Activated T-cell treated with anti-CD3 and anti-CD28 coated beads, Interleukin-2, amount 50 U/mL, for 72 hours (primary cell): ENCODE data around the gene B3GALT6. TPM values are rescaled to one million over a fixed set of nuclear protein-coding genes. Genes with fewer than 3 reads are reported as not detected.

Experiments
- ATAC-seq, 2 donors: fragments of 150-1000 bp; cut with Tn5 transposase; replicated peaks in 1 of 2; 2 replicates each; pipeline ENCODE4 v1.10.0; 2021; ENCODE audit warnings: moderate library complexity in 2 of 2, mild to moderate bottlenecking in 1 of 2
- DNase-seq, 2 donors: peaks; one replicate each; pipeline ENCODE4 v3.0.0; 2021 to 2022; ENCODE audit warnings: mixed read lengths in 1 of 2
- H3K27ac Mint-ChIP-seq: one replicate; pipeline ENCODE4 v1.8.0; 2022; ENCODE audit warnings: mild to moderate bottlenecking, moderate library complexity, mixed read lengths
- H3K27me3 Mint-ChIP-seq: one replicate; pipeline ENCODE4 v1.8.0; 2022; ENCODE audit warnings: low read depth, mixed read lengths
- H3K36me3 Mint-ChIP-seq, 2 donors: one replicate each; pipeline ENCODE4 v1.8.0; 2022; ENCODE audit warnings: mixed read lengths in 2 of 2, mild to moderate bottlenecking in 1 of 2; ENCODE audit not compliant: insufficient read depth in 2 of 2
- H3K4me1 Mint-ChIP-seq: one replicate; pipeline ENCODE4 v1.8.0; 2022; ENCODE audit warnings: low read depth, mixed read lengths
- H3K4me3 Mint-ChIP-seq, 2 donors: one replicate each; pipeline ENCODE4 v1.8.0; 2022; ENCODE audit warnings: mild to moderate bottlenecking in 2 of 2, mixed read lengths in 2 of 2, moderate library complexity in 2 of 2
- H3K9me3 Mint-ChIP-seq, 2 donors: one replicate each; pipeline ENCODE4 v1.8.0; 2022; ENCODE audit warnings: mixed read lengths in 2 of 2
- total RNA-seq, 2 donors: library from RNA; stranded (reverse); gene quantifications; one replicate each; pipeline ENCODE4 v1.2.3, GENCODE V29; 2022

B3GALT6 gene
- total RNA-seq, 2 donors from 2014 or later = 13.1 to 13.6 TPM

DNA sequence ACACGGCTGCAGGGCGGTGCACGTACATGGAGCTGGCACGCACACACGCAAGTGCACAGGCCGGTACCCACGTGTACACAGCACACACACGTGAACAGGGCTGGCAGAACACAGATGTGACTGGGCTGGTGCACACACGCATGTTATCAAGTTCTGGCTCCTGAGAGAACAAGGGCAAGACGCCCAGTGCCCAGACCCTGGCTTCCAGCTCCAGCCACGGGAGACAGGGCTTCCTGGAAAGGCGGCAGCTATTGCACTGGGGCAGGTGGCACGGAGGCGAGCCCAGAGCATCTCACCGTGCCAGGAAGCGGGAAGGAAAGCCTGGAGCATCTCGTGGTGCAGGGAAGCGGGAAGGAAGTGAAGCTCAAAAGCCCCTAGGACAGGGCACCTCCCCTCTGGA lies 6.1 kb upstream of the B3GALT6 start:
- Mint-ChIP-seq H3K27me3 (no peaks in the 10 kb centered on the region), H3K36me3 (peaks cover 18 to 32% of the 10 kb centered on the region in 2 donors), H3K4me3 (no peak overlapping the region), H3K9me3 (no peaks in the 10 kb centered on the region), H3K27ac (no peak overlapping the region), H3K4me1 (peaks cover 23% of the 10 kb centered on the region)
- DNase-seq (no peak), ATAC-seq (no peak)

DNA sequence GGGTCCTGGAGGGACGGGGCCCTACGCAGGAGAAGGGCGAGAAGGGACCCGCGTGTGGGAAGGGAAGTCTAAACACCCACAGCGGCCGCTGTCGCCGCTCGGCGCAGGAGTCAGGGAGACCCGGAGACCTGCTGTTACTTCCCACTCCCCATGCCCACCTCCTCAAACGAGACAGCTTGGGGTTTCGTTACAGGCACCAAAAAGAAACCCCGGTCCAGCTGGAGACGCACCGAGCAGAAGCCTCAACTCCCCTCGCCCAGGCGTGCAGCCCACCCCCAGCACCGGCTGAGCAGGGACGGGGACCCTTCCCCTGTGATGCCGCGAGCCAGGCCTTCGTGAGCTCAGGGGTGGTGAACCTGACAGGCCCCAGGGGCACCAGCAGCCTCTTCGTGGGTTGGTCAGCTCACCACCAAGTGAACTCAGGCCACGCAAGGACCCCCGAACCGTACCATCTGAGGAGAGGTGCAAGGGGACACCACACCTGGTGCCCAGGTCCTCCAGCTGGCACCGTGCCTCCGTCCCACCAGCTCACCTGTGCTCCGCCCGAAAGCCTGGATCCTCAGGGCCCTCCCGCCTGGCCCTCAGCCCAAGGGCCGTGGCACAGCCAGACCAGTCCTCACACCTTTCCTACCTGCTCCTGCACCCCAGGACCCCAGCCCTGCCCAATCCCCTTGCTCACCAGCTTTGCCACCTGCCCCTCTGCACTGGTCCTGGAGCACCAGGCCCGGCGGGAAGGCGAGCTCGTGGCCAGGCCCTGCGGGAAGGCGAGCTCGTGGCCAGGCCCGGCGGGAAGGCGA lies 5.3 kb upstream of the B3GALT6 start:
- peaks cover 26% of the 10 kb centered on the region for H3K4me1 Mint-ChIP-seq
- no peak overlapping the region for H3K4me3 Mint-ChIP-seq
- peaks cover 17 to 33% of the 10 kb centered on the region in 2 donors for H3K36me3 Mint-ChIP-seq
- H3K27me3 Mint-ChIP-seq = no peaks in the 10 kb centered on the region
- no peak for DNase-seq
- H3K9me3 Mint-ChIP-seq = no peaks in the 10 kb centered on the region
- H3K27ac Mint-ChIP-seq = no peak overlapping the region
- no peak for ATAC-seq

- peaks cover 17 to 33% of the 10 kb centered on the region in 2 donors for H3K36me3 Mint-ChIP-seq
- no peaks in the 10 kb centered on the region for H3K9me3 Mint-ChIP-seq
- no peak overlapping the region for H3K4me3 Mint-ChIP-seq
Measured at GRCh38 chr1:1227386-1227785, 4.7 kb upstream of the B3GALT6 start.

GRCh38 chr1:1228187-1228586 lies 3.9 kb upstream of the B3GALT6 start:
- no peak for DNase-seq
- Mint-ChIP-seq H3K4me1 (peaks cover 26% of the 10 kb centered on the region), H3K36me3 (peaks cover 11 to 26% of the 10 kb centered on the region in 2 donors), H3K27ac (no peak overlapping the region), H3K4me3 (no peak overlapping the region), H3K9me3 (no peaks in the 10 kb centered on the region), H3K27me3 (no peaks in the 10 kb centered on the region)
- ATAC-seq = no peak

More at GRCh38 chr1:1227386-1227785, 4.7 kb upstream of the B3GALT6 start:
- Mint-ChIP-seq H3K27ac (no peak overlapping the region), H3K27me3 (no peaks in the 10 kb centered on the region), H3K4me1 (peaks cover 26% of the 10 kb centered on the region)
- DNase-seq (no peak), ATAC-seq (no peak)

- Mint-ChIP-seq H3K4me1 (peaks cover 32% of the 10 kb centered on the region), H3K27ac (no peak overlapping the region), H3K9me3 (peaks cover 0 to 1% of the 10 kb centered on the region in 2 donors), H3K36me3 (peaks cover 12 to 26% of the 10 kb centered on the region in 2 donors), H3K4me3 (no peak overlapping the region), H3K27me3 (no peaks in the 10 kb centered on the region)
- no peak for ATAC-seq
- DNase-seq = no peak
Measured at GRCh38 chr1:1228596-1229321, 3.3 kb upstream of the B3GALT6 start.

GRCh38 chr1:1229770-1230169 lies 2.3 kb upstream of the B3GALT6 start:
- H3K27ac Mint-ChIP-seq = peak overlapping the region; percentile 77
- ATAC-seq = no peak
- peaks cover 42% of the 10 kb centered on the region for H3K4me1 Mint-ChIP-seq
- H3K9me3 Mint-ChIP-seq = peaks cover 0 to 1% of the 10 kb centered on the region in 2 donors
- H3K36me3 Mint-ChIP-seq = peaks cover 12 to 21% of the 10 kb centered on the region in 2 donors
- no peak for DNase-seq
- H3K27me3 Mint-ChIP-seq = no peaks in the 10 kb centered on the region
- peak overlapping the region; percentile 93 to 100 for H3K4me3 Mint-ChIP-seq

DNA sequence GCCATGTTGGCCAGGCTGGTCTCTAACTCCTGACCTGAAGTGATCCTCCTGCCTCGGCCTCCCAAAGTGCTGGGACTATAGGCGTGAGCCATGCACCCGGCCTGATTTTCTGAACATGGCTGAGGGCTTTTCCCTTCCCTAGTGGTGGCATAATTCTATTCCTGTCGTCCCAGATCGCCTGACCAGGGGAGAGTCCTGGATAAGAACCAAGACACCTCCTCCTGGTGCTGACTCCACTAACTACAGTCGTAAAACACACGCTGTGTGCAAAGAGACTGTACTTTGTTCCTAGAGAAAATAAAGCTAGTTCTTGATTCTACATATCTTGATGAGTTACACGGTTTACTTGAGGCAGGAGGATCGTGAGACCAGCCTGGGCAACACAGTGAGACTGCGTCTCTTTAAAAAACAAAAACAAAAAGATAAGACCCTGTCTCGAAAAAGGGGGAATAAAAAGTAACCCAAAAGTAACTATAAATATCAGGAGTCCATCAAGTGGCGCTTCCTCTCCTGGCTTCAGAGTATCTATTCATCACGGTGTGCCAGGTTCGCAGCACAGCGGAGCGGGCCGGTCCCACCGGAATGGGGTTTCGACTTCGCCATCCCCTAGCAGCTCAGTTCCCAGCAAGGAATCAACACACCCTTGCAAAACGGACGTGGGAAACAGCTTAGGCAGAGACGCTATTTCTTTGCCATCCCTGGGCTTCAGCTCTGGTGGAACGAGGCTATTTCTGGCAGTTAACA lies 1.2 kb upstream of the B3GALT6 start:
- DNase-seq = no peak
- Mint-ChIP-seq H3K9me3 (peaks cover 0 to 1% of the 10 kb centered on the region in 2 donors), H3K4me1 (peaks cover 39% of the 10 kb centered on the region), H3K27me3 (no peaks in the 10 kb centered on the region), H3K4me3 (peak overlapping the region; percentile 93 to 100), H3K27ac (peak overlapping the region; percentile 99), H3K36me3 (peaks cover 9 to 18% of the 10 kb centered on the region in 2 donors)
- no peak for ATAC-seq

DNA sequence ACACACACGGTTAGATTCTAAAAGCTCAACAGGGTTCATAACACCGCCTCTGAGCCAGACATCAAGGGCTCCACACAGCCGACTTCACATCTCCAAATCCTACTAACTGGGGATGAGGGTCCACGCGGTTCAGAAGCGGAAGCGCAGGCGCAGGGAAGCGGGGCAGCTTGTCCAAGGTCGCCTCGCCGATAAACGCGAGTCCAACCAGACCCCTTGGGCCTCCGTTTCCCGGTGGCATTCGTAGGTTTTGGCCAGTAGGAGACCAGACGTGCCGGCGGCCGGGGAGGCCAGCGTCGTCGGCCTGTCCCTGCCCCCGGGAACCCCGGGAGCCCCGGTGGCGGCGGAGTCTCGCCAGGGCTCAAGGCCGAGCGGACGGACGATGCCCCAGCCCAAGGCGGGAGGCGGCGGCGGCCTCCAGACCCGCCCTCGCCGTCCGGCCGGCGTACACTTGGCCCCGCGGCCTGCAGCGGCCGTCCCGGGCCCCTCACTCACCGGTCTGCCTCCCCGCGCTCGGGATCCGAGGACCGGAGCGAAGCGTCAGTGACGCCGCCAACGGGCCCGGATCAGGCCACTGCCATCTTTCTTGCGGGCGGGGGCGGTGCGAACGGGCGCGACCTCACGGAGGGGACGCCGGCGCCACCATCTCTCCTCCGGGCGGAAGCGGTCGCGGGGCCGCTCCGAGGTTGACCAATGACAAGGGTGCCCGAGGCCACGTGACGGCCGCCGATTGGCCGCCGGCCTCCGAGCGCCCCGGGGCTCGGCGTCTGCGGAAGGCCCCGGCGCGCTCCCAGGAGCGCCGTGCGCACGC lies 433 bp upstream of the B3GALT6 start, which contains the start of gene SDF4:
TSS of gene SDF4 (minus strand) at position 602 of the 808 bp plus-strand sequence. CDS start 3,229 bp downstream, outside the sequence.
- Mint-ChIP-seq H3K4me3 (peak within 1 kb of the TSS; percentile 93 to 100), H3K27me3 (no peaks in the 10 kb centered on the region), H3K27ac (peak within 1 kb of the TSS; percentile 99), H3K36me3 (peaks cover 7 to 18% of the 10 kb centered on the region in 2 donors), H3K9me3 (peaks cover 0 to 1% of the 10 kb centered on the region in 2 donors), H3K4me1 (peaks cover 37% of the 10 kb centered on the region)
- ATAC-seq (peak; percentile 96 to 97), DNase-seq (peak; percentile 98)

GRCh38 chr1:1232796-1233566 lies 944 bp downstream of the B3GALT6 start:
- H3K4me1 Mint-ChIP-seq = peaks cover 37% of the 10 kb centered on the region
- peaks cover 7 to 18% of the 10 kb centered on the region in 2 donors for H3K36me3 Mint-ChIP-seq
- peak overlapping the region; percentile 98 for H3K27ac Mint-ChIP-seq
- no peaks in the 10 kb centered on the region for H3K27me3 Mint-ChIP-seq
- H3K9me3 Mint-ChIP-seq = peaks cover 0 to 1% of the 10 kb centered on the region in 2 donors
- H3K4me3 Mint-ChIP-seq = peak overlapping the region; percentile 84 to 96
- ATAC-seq (no peak), DNase-seq (no peak)

GRCh38 chr1:1233567-1233892 lies 1.5 kb downstream of the B3GALT6 start:
- Mint-ChIP-seq H3K27ac (peak overlapping the region; percentile 98), H3K27me3 (no peaks in the 10 kb centered on the region), H3K4me3 (peak overlapping the region; percentile 84 to 96), H3K9me3 (peaks cover 0 to 1% of the 10 kb centered on the region in 2 donors), H3K36me3 (peaks cover 7 to 18% of the 10 kb centered on the region in 2 donors), H3K4me1 (peaks cover 37% of the 10 kb centered on the region)
- DNase-seq = no peak
- no peak for ATAC-seq

DNA sequence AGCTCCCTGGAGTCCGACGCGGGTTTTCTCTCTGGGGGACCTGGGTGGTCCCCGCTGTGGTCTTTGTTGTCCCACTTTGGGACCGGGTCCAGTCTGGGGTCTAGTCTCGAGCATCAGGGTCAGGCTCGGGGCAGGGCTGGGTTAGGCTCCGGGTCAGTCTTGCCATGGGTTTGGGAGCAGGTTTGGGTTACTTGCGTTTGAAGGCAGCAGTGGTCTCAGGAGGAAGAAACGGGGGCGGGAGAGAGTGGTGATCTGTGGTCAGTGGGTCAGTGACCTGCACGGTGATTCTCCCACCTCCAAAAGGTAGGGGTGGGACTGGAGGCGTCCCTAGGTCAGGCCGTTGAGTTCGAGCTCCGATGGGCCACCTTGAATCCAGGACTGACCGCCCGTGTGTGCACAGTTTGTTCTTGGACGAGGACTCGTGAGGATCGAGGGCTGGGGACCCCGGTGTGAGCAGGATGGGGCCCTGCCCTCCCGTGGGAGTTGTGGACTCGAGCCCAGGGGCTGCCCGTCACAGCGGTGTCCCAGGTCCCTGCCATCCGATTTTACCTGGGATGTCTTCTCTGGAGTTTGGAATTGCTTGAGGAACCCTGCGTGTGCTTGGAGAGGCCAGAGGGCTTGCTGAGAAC lies 2.3 kb downstream of the B3GALT6 start:
- Mint-ChIP-seq H3K9me3 (peaks cover 0 to 1% of the 10 kb centered on the region in 2 donors), H3K4me1 (peaks cover 36% of the 10 kb centered on the region), H3K27ac (peak overlapping the region; percentile 98), H3K4me3 (peak overlapping the region; percentile 84 to 96), H3K27me3 (no peaks in the 10 kb centered on the region), H3K36me3 (peaks cover 7 to 18% of the 10 kb centered on the region in 2 donors)
- ATAC-seq (no peak), DNase-seq (no peak)
